K562 (cell line): ENCODE data around the gene UNC5B. TPM values are rescaled to one million over a fixed set of nuclear protein-coding genes. Genes with fewer than 3 reads are reported as not detected.

Source experiments
- ARHGAP35 ChIP-seq: fragments of 450-650 bp; IDR thresholded peaks from 2 replicates; pipeline ENCODE4 v1.6.1; 2018; ENCODE audit not compliant: partially characterized antibody
- FOXK2 ChIP-seq, 2 experiments: fragments of 450-650 bp; IDR thresholded peaks in 1 of 2; conservative IDR thresholded peaks in 1 of 2; 2 replicates each; pipeline ENCODE4 v1.6.1; 2016; ENCODE audit warnings: low read depth in 2 of 2, mild to moderate bottlenecking in 1 of 2
- HOXB6 ChIP-seq: fragments of 250-450 bp; sonication (Bioruptor Pico); IDR thresholded peaks from 2 replicates; pipeline ENCODE4 v1.5.1; 2022; ENCODE audit warnings: mild to moderate bottlenecking, borderline replicate concordance
- MECOM ChIP-seq: fragments of 250-450 bp; sonication (Bioruptor Pico); IDR thresholded peaks from 2 replicates; pipeline ENCODE4 v1.8.0; 2022; ENCODE audit warnings: inconsistent platforms
- NCOA1 ChIP-seq: fragments of 450-650 bp; IDR thresholded peaks from 2 replicates; pipeline ENCODE4 v1.6.1; 2016; ENCODE audit warnings: low read depth
- NFIX ChIP-seq: fragments of 250-450 bp; sonication (Bioruptor Pico); IDR thresholded peaks from 2 replicates; pipeline ENCODE4 v1.4.0; 2020; ENCODE audit warnings: low read depth, mild to moderate bottlenecking, moderate library complexity
- NONO ChIP-seq, 2 experiments: fragments of 200-400 bp in 1 of 2; fragments of 450-650 bp in 1 of 2; formaldehyde crosslinking in 1 of 2; IDR thresholded peaks; 2 replicates each; pipeline ENCODE4 v1.6.1; 2017; ENCODE audit warnings: low read depth in 2 of 2, mild to moderate bottlenecking in 2 of 2, moderate library complexity in 2 of 2, low read length in 1 of 2
- PML ChIP-seq: IDR thresholded peaks from 2 replicates; pipeline ENCODE4 v1.6.1; 2012; ENCODE audit warnings: low read length, inconsistent platforms
- PRMT5 ChIP-seq: sonication (generic); formaldehyde crosslinking; IDR thresholded peaks from 2 replicates; pipeline ENCODE4 v1.5.0; 2020; ENCODE audit warnings: missing genetic modification reagents
- RBM15 ChIP-seq: fragments of 200-400 bp; formaldehyde crosslinking; IDR thresholded peaks from 2 replicates; pipeline ENCODE4 v1.6.1; 2018; ENCODE audit warnings: mild to moderate bottlenecking, low read length, moderate library complexity; ENCODE audit not compliant: insufficient read depth
- SMARCE1 ChIP-seq: fragments of 450-650 bp; IDR thresholded peaks from 2 replicates; pipeline ENCODE4 v1.7.1; 2016; ENCODE audit warnings: mild to moderate bottlenecking
- SPI1 ChIP-seq: IDR thresholded peaks from 2 replicates; pipeline ENCODE4 v1.6.1; 2011; ENCODE audit warnings: low read depth, low read length, control low read depth, borderline replicate concordance
- TAF9B ChIP-seq: fragments of 450-650 bp; IDR thresholded peaks from 2 replicates; pipeline ENCODE4 v1.6.1; 2018; ENCODE audit warnings: mild to moderate bottlenecking; ENCODE audit not compliant: partially characterized antibody
- XRCC3 ChIP-seq: fragments of 450-650 bp; IDR thresholded peaks from 2 replicates; pipeline ENCODE4 v1.6.1; 2017; ENCODE audit warnings: mild to moderate bottlenecking, moderate library complexity
- ZNF121 ChIP-seq: sonication (generic); formaldehyde crosslinking; conservative IDR thresholded peaks from 2 replicates; pipeline ENCODE4 v1.8.0; 2022; ENCODE audit warnings: missing genetic modification reagents
- ZNF589 ChIP-seq: fragments of 200-800 bp; sonication (Bioruptor generic); IDR thresholded peaks from 2 replicates; pipeline ENCODE4 v1.6.1; 2016; ENCODE audit warnings: low read depth, missing genetic modification characterization, missing compliant biosample characterization
- ZNF830 ChIP-seq: fragments of 250-450 bp; sonication (Bioruptor Pico); IDR thresholded peaks from 2 replicates; pipeline ENCODE4 v1.5.0; 2021; ENCODE audit warnings: mild to moderate bottlenecking
- polyA plus RNA-seq, 8 experiments: library from polyadenylated mRNA; depleted of rRNA in 4 of 8; stranded (reverse) in 5 of 8; unstranded in 3 of 8; fragments of >200 nt; fragmentation: Nextera tagmentation in 2 of 8; fragmentation: Illumina TruSeq in 1 of 8; extraction: Ambion mirVana in 2 of 8; extraction: Trizol in 1 of 8; gene quantifications; 2 replicates each; pipeline versions ENCODE4 v1.2.1 to v1.2.3, GENCODE V29; 2011 to 2014; ENCODE audit warnings: inconsistent platforms in 1 of 8, missing spikeins in 1 of 8
- total RNA-seq, 7 experiments: library from RNA; depleted of rRNA in 6 of 7; stranded (reverse); fragments of >200 nt in 6 of 7; fragmentation: Illumina TruSeq in 2 of 7; extraction: Trizol in 2 of 7; gene quantifications; 2 replicates each; pipeline versions ENCODE4 v1.2.1 to v1.2.3, GENCODE V29; 2011 to 2021; ENCODE audit warnings: low replicate concordance in 1 of 7
- TF ChIP-seq, protein P1 (sequence below), 2 experiments: IDR thresholded peaks in 1 of 2; conservative IDR thresholded peaks in 1 of 2; 2 replicates each; pipeline ENCODE4 v1.6.1; 2016; ENCODE audit warnings: low read depth in 2 of 2, mild to moderate bottlenecking in 1 of 2, missing compliant biosample characterization in 1 of 2, missing genetic modification characterization in 1 of 2, moderate library complexity in 1 of 2
- TF ChIP-seq, protein P2 (sequence below): fragments of 450-650 bp; IDR thresholded peaks from 2 replicates; pipeline ENCODE4 v1.6.1; 2016; ENCODE audit warnings: mild to moderate bottlenecking
- TF ChIP-seq, protein P3 (sequence below): fragments of 450-650 bp; IDR thresholded peaks from 2 replicates; pipeline ENCODE4 v1.6.1; 2018; ENCODE audit warnings: mild to moderate bottlenecking, low read depth; ENCODE audit not compliant: partially characterized antibody

The UNC5B gene
- total and polyA plus RNA-seq, 9 of the 15 experiments (the other 6 are each of a cell fraction or from before 2014, with no cell fraction given) = 0.10 to 8.4 (median 2.1) TPM

DNA sequence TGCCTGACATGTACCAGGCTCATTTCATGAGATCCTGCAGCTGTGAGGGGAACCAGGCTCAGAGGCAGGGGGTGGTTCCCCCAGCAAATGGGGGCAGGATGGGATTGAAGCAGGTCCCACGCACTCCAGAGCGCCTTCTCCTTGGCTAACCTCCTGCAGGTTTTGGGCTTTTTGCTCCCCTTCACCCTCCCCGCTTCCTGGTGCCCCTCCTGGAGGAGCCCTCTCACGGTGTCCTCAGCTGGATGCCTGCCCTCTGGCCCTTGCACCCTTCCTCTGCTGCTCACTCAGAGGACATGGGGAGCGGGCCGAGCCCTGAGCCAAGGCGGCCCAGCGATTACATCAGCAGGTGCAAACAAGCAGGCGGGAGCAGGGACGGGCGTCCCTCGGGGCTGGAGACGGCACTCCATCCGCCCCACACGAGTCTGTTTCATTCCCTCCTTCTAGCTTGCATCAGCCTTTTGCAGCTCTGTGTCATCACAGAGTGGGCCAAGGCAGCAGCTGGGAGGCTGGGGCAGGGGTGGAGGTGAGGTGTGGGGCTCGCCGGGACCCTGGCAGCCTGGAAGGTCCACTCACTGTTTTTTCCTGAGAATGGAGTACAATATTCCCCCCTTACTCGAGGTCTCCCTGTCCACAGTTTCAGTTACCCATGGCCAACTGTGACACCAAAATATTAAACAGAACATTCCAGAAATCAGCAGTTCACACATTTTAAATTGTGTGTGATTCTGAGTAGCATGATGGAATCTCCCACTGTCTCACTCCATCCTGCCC lies 54.0 kb downstream of the UNC5B start (continued):
- TF ChIP-seq, protein P1, sequence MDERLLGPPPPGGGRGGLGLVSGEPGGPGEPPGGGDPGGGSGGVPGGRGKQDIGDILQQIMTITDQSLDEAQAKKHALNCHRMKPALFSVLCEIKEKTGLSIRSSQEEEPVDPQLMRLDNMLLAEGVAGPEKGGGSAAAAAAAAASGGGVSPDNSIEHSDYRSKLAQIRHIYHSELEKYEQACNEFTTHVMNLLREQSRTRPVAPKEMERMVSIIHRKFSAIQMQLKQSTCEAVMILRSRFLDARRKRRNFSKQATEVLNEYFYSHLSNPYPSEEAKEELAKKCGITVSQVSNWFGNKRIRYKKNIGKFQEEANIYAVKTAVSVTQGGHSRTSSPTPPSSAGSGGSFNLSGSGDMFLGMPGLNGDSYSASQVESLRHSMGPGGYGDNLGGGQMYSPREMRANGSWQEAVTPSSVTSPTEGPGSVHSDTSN (CRISPR knock-in tag; IDR thresholded peaks at IDR 0.05; ENCODE audit: low read depth) = no peak
- TF ChIP-seq, protein P1 (tag; conservative IDR thresholded peaks at IDR 0.05; ENCODE audit: low read depth) = no peak
- TF ChIP-seq NCOA1 (no peak; the same call in 1 of the 2 replicates), RBM15 (no peak), PML (no peak), TAF9B (no peak), SMARCE1 (peak; percentile 34; the same call in 1 of the 2 replicates), NFIX (CRISPR knock-in tag) (no peak), NONO (IDR thresholded peaks at IDR 0.05; ENCODE audit: low read depth in 2 of 2, low read length in 1 of 2) (0 out of 4 replicates have a peak, but pooled peaks of 1 of the 2 experiments have one; percentile 10), ZNF589 (CRISPR knock-in tag) (peak; percentile 99), ARHGAP35 (no peak), ZNF121 (CRISPR knock-in tag) (no peak), SPI1 (no peak), ZNF830 (CRISPR knock-in tag) (peak; percentile 16), FOXK2 (conservative IDR thresholded peaks at IDR 0.05 in 1 of 2, IDR thresholded peaks at IDR 0.05 in 1 of 2; ENCODE audit: low read depth in 2 of 2) (no peak), XRCC3 (no peak), PRMT5 (CRISPR knock-in tag) (no peak), MECOM (peak; percentile 77), HOXB6 (no peak)
- TF ChIP-seq, protein P2, sequence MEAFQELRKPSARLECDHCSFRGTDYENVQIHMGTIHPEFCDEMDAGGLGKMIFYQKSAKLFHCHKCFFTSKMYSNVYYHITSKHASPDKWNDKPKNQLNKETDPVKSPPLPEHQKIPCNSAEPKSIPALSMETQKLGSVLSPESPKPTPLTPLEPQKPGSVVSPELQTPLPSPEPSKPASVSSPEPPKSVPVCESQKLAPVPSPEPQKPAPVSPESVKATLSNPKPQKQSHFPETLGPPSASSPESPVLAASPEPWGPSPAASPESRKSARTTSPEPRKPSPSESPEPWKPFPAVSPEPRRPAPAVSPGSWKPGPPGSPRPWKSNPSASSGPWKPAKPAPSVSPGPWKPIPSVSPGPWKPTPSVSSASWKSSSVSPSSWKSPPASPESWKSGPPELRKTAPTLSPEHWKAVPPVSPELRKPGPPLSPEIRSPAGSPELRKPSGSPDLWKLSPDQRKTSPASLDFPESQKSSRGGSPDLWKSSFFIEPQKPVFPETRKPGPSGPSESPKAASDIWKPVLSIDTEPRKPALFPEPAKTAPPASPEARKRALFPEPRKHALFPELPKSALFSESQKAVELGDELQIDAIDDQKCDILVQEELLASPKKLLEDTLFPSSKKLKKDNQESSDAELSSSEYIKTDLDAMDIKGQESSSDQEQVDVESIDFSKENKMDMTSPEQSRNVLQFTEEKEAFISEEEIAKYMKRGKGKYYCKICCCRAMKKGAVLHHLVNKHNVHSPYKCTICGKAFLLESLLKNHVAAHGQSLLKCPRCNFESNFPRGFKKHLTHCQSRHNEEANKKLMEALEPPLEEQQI = no peak
- TF ChIP-seq, protein P3, sequence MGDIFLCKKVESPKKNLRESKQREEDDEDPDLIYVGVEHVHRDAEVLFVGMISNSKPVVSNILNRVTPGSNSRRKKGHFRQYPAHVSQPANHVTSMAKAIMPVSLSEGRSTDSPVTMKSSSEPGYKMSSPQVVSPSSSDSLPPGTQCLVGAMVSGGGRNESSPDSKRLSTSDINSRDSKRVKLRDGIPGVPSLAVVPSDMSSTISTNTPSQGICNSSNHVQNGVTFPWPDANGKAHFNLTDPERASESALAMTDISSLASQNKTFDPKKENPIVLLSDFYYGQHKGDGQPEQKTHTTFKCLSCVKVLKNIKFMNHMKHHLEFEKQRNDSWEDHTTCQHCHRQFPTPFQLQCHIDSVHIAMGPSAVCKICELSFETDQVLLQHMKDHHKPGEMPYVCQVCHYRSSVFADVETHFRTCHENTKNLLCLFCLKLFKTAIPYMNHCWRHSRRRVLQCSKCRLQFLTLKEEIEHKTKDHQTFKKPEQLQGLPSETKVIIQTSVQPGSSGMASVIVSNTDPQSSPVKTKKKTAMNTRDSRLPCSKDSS = no peak
